NCI-H2227 treated with DMSO at 0.1 percent for 48 hours (cell line): ENCODE measurements around the gene INTS11.
A peak's percentile ranks its signal among the peaks of the same experiment; 100 is the strongest.
"Not testable (repeated sequence)": the region's sequence is repeated elsewhere in the genome, so short reads cannot be mapped to it uniquely, and the experiment has no call there.

ENCODE experiments used
- DNase-seq: peaks from one replicate; lab custom pipeline; 2025; lab: John Stamatoyannopoulos, UW

The INTS11 gene

GRCh38 chr1:1324524-1325287 lies at the start of gene INTS11, which contains the start of gene CPTP:
TSS of gene INTS11 (minus strand) at chr1:1324660. CDS start at chr1:1324608, 52 bp downstream.
TSS of gene CPTP (plus strand) at chr1:1324802. CDS start at chr1:1326911, 2,109 bp downstream.
- DNase-seq, result peak; percentile 87

DNA sequence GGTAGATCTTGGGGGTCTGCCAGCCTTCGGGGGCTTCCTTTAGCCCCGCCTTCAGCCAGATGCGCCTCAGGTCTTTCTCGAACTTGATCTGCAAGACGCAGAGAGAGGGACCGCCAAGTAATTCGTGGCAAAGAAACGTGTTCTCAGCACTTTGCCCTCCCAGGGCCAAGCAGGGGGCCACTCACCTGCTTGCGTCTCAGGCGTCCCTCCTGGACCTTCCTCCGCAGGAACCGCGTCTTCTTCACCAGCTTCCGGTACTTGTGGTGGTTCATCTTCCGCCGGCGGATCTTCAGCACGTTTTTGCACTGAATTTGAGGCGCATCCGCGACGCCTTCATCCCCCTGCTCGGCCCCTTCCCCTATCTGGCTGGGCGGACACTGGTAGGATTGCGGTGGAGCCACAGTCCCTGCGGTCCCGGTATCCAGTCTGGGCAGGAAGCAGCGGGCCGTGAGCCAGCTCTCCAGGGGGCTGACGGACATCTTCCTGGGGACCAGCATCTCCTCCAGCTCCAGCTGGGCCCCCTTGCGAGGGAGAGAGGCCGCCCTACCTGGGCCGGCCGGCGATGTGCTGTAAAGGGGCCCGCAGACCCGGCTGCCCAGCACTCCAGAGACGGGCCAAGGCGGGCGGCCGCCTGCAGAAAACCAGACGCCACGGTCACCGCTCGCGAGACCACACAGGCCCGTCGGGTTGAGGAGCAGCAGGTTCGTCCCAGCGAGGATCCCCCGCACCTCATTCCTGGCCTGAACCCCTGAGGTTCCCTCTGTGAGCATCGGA lies 49.5 kb upstream of the INTS11 start:
- no peak for DNase-seq

DNA sequence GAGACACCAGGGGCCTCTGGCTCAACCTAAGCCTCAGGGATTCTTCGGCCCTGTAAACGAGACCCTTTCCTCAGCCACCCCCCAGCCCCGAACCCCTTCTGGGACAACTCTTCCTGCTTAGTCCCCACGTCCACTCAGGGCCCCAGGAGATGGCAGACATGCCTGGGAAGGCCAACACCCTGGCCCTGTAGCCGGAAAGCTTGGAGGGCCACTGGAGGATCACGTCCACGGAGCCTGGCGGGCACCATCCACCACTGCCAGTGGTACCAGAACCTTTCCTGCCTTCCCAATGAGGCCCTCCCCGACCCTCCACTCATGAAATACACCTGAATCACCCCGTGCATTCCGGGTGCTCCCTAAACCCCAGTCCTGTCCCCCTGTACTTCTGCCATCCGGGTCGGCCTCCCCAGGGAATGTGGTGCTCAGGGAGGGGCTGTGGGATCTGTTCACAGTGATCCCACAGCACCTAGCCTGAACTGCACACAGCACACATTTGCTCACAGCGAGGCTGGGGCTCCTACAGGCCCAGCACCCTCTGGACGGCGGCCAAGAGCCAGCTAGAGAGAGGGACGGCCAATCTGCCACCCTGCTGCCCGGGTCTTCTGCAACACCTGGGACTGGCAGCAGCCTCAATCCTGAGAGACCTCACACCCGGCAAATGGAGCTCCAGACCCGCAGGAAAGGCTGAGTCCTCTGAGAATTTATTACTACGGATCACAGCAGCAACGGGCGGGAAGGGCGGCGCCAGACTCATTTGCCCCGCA lies 48.8 kb upstream of the INTS11 start:
- no peak for DNase-seq

- DNase-seq, result peak; percentile 8
Observed at GRCh38 chr1:1371746-1372711, 47.6 kb upstream of the INTS11 start.

DNA sequence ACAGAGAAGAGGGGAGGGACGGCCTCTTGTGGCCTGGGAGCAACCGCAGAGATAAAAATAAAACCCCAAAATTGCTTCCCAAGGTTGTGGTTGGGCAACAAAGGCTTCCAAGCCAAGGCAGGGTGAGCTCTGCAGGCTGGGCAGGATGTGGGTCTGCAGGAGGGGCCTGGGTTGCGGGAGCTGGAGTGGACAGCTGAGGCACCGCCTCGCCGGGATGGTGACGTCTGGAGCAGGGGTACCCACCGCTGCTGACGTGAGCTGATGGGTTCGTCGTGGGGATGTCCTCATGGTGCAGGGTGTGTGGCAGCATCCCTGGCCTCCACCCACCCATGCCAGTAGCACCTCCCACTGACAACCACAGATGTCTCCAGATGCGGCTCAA lies 46.9 kb upstream of the INTS11 start:
- DNase-seq, result no peak

DNA sequence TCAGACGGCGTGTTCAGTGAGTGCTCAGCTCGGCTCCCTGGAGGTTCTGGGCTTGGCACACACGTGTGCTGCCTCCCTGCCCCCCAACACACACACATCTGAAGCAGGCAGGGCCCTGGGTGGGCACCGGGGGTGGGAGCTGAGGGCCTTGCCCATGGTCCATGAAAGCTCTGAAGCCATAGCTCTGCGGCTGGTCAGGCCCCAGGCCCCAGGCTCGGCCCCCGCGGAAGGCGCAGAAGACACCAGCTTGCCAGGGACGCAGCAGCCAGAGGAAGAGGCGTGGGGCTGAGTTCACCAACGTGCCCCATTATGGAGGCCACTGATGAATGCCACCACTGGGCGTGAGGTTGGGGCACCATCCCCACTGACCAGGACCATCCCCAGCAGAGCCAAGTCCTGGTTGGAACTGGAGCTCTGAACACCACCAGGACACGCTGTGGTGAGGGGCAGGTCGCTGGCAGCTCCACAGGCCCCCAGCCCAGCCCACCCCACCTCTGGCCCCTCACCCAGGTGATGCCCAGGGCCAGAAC lies 46.4 kb upstream of the INTS11 start:
- no peak for DNase-seq

GRCh38 chr1:1370094-1370493 lies 45.6 kb upstream of the INTS11 start:
- not testable (repeated sequence) for DNase-seq

DNA sequence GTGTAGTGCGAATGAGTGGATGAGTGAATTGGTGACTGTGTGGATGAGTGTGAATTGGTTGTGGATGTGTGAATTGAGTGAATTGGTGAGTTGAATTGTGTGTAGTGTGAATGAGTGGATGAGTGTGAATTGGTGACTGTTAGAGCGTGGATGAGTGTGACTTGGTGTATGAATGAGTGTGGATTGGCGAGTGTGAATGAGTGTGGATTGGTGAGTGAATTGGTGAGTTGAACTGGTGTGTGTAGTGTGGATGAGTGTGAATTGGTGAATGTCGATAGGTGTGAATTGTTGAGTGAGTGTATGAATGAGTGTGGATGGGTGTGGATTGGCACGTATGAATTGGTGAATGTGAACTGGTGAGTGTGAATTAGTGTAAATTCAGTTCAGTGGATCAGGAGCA lies 42.9 kb upstream of the INTS11 start:
- DNase-seq, result no peak

GRCh38 chr1:1366699-1367066 lies 42.2 kb upstream of the INTS11 start:
- DNase-seq, result no peak

DNA sequence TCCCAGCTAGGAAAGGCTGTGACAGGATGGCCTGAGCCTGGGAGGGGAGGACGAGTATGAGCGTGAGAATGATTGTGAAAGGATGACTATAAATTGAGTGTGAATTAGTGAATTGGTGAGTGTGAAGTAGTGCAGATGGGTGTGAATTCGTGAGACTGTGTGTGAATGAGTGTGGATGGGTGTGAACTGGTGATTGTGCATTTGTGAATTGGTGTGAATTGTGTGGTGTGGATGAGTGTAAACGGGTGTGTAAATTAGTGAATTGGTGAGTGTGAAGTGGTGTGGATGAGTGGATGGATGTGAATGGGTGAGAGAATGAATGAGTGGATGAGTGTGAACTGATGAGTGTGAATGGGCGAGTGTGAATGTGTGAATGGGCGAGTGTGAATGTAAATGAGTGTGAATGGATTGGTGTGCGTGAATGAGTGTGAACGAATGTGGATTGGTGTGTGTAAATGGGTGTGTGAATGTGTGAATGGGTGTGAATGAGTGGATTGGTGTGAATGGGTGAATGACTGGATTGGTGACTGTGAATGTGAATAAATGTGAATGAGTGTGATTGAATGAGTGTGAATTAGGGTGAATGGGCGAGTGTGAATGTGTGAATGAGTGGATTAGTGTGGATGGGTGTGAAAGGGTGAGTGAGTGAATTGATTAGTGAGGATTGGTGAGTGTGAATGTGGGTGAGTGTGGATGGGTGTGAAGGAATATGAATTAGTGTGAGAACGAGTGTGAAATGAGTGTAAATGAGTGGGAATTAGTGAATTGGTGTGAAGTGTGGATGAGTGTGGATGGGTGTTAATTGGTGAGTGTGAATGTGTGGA lies 41.6 kb upstream of the INTS11 start:
- DNase-seq, result no peak

DNA sequence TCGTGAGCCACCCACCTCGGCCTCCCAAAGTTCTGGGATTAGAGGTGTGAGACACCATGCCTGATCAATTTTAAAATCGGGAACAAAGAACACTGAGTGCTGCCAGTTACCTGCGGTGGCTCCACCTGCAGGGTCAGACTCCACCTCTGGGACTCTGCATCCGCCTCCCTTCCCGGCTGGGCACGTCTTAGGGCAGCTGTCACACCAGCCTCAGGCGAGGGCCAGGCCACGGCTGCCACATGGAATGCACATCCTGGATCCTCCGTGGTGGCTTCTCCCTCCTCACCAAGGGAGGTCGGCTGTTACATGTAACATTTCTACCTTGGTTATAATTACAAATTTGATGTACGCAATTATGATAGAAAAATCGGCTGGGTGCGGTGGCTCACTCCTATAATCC lies 39.8 kb upstream of the INTS11 start:
- DNase-seq, result no peak

DNA sequence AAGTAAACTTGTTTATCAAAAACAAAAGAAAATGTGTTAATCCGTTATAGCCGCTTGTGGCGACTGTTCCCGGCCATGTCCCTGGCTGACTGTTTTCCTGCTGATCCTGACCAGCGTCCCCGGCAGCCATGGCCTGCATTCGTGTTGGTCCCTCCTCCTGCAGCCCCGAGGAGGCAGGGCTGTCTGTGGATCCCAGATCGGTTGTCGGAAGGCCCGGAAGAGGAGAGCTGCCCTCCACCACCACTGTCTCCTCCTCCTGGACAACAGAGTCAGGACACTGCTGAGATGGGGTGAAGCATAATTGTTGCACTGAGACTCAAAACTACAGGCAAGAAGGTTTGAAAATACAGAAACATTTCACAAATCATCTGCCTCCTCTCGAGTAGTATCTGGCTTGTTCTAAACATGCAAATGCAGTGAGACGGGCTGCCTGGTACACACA lies 37.5 kb upstream of the INTS11 start:
- peak; percentile 40 for DNase-seq

DNA sequence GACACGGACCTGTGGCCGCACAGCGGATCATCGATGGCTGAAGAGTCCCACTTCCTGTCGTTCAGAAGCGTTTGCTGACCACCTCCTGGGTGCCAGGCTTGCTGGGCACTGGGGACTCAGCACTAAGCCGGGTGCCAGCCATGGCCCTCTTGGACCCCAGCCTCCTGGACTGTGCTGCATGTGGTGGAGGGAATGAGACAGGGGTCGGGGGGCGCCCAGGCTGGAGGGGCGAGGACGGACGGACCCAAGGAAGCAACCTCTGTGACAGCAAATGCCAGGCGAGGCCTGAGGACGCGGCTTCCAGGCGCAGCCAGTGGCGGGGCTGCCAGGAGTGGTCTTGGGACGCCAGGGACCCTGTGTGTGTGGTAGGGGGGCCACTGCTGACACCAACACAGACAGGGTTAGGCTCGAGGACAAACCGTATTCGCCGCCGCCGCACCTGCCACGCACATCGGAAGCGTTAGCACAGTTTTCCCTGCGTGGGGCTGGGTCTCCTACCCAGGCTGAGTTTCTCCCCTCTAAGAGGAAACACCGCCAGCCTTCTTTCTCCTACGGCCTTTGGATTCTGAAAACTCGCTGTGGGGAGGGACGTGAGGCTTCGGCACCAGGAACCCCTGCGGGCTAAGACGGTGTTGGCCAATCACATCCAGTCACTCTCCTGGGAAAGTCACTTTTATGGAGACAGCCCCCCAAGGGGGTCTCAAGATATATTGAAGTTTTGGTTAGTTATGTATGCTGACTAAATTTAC lies 36.9 kb upstream of the INTS11 start:
- DNase-seq, result no peak

DNA sequence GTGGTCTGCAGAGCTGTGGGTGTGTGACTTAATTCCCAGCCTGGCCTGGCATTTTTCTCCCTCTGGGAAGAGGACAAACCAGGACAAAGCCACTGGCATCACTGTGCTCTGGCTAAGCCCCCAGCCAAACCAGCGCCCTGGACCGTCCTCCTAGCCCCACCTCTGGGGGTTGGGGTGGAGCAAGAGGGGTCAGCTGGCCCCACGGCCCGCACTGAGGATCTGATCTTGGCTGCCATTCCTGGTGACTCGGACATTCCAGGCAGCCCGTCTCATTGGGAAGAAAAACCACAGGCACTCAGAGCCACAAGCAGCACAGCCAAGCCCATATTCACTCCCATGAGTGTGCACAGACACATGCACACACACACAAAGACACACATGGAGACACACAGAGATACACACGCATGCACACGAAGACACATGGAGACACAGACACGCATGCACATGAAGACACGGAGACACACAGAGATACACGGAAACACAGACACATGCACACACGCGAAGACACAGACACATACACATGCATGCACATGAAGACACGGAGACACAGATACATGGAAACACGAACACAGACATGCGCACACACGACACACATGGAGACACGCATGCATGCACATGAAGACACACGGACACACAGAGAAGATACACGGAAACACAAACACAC lies 36.2 kb upstream of the INTS11 start:
- DNase-seq, result no peak

DNA sequence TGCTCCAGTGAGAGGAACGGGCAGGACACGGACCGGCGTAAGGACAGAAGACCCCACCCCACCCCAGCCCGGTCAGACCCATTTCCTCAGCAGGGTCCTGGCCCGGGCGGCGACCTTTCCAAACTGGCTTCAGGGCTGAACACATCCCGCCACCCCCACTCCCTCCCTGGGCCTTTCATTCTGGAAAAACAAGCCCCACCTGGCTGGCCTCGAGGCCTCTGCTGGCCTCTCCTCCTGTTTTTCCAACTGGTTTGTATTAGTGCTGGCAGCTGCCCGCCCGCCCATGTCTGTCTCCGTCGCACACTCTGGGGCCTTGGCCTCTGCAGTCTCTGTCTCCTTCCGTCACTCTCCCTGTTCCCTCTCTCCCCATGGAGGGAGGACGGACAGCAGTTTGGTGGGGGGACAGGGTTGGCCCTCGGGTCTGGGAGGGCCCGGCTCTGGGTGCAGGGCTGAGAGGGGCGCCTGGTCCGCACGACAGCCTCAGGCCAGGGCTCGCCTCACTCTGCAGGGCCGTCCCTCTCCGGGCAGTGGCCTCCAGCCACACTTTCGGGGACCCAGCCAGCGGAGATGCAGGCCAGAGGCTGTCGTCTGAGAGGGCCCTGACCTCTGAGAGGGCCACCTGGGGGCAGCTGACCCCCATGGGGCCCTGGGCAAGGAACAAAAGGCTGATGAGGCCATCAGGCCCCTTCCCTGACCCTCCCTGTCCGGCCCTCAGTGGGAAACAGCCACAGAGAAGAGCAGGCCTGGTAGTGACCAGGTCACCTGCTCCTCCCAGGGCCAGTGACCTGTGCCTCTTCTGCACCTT lies 35.4 kb upstream of the INTS11 start:
- DNase-seq, result no peak

- DNase-seq, result no peak
Observed at GRCh38 chr1:1359308-1359663, 34.8 kb upstream of the INTS11 start.

DNA sequence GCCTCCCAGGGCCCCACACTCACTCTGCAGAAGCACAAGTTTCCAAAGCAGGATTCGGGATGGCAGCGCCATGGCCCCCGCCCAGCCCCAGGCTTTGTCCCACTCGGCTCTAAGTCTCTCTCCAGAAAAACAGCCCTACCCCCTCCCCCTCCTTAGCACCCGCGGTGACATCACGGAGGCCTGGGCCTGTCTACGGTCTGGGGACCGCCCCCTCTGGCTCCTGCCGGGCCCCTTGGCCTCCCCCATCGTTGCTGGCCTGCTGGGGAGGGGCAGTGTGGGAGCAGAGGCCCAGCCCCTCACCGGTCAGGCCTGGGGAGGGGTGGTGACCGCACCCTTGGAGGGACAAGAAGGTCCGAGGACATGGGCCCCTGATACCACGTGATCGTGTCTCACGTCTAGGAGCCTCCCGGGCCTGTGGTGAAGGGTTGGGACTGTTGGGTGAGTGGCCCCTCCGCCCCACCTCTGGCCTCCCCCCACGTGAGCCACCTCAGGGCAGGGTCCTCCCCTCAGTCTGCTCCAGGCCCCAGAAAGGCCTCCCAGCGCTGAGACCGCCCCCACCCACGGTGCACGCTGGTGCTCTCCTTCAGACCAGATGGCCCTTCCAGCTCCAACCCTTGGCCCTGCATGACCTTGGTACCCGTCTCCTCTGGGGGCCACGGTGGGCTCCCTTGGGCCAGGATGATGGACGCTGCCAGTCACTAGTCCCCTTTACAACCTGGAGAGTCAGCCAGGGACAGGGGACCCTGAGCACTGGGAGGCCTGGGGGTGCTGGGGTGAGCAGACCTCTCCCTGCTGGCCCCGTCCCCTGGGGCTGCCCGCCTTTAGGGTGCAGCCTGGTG lies 34.2 kb upstream of the INTS11 start, which contains the start of gene MXRA8:
Gene MXRA8 (minus strand): TSS at position 123 of the 839 bp plus-strand sequence. CDS start 51 bp downstream, at position 72.
- DNase-seq, result no peak
